ENCODE measurements around the gene ACTC1. TPM values are rescaled to one million over a fixed set of nuclear protein-coding genes. Genes with fewer than 3 reads are reported as not detected.

Gene ACTC1
- total and polyA plus RNA-seq, 2 of the 13 experiments (the other 11 are each of a cell fraction or from before 2014, with no cell fraction given): not detected

DNA sequence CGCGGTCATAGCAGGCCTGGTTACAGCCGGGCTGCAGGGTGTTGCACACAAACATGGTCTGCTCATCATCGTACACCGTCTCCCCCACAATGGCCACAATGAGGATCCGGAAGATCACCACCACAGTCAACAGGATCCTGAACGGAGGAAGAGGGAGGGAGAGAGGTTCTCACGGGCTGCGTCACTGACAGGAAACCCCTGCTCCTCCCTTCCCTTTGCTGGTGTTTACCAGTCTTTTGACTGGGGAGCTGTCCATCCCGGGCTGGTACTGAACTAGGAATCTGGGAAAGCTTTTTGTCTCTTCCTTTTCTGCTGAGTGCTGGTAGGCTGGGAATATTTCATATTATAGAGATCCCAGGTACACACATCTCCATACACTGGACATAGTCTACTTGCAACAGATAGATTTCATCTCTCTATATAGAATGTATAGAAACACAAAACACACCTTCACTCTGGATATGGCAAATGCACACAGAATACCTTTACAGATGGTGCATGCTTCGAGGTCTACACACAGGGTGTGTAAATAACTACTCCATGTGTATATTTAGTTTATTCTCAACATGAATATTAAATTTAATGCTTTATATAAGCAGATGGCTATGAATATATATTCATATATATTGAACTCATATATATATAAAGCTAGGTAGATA lies 42.0 kb downstream of the ACTC1 start (continued):
- TF ChIP-seq, protein P1, sequence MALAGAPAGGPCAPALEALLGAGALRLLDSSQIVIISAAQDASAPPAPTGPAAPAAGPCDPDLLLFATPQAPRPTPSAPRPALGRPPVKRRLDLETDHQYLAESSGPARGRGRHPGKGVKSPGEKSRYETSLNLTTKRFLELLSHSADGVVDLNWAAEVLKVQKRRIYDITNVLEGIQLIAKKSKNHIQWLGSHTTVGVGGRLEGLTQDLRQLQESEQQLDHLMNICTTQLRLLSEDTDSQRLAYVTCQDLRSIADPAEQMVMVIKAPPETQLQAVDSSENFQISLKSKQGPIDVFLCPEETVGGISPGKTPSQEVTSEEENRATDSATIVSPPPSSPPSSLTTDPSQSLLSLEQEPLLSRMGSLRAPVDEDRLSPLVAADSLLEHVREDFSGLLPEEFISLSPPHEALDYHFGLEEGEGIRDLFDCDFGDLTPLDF (CRISPR knock-in tag; IDR thresholded peaks at IDR 0.05): no peak
- TF ChIP-seq ISL2 (CRISPR knock-in tag; IDR thresholded peaks at IDR 0.05) (no peak), ZNF20 (CRISPR knock-in tag; IDR thresholded peaks at IDR 0.05) (no peak), ZNF563 (CRISPR knock-in tag; IDR thresholded peaks at IDR 0.05) (no peak), LCORL (IDR thresholded peaks at IDR 0.05) (no peak), LCORL (CRISPR knock-in tag; IDR thresholded peaks at IDR 0.05) (no peak), ZNF737 (CRISPR knock-in tag; IDR thresholded peaks at IDR 0.05; ENCODE audit: borderline replicate concordance) (no peak), STAG1 (CRISPR knock-in tag; IDR thresholded peaks at IDR 0.05) (no peak), ZNF3 (CRISPR knock-in tag; IDR thresholded peaks at IDR 0.05) (no peak), KLF11 (CRISPR knock-in tag; IDR thresholded peaks at IDR 0.05) (no peak), ZNF333 (CRISPR knock-in tag; IDR thresholded peaks at IDR 0.05; ENCODE audit: borderline replicate concordance) (no peak), ZBTB20 (CRISPR knock-in tag; IDR thresholded peaks at IDR 0.05; ENCODE audit: borderline replicate concordance, low read depth) (no peak), ZBTB3 (CRISPR knock-in tag; IDR thresholded peaks at IDR 0.05; ENCODE audit: borderline replicate concordance, low read depth) (no peak), POLR2A (IDR thresholded peaks at IDR 0.05; ENCODE audit: insufficient read depth in 1 of 2, low read depth in 2 of 2, low read length in 2 of 2) (no peak), SRSF1 (optimal IDR thresholded peaks at IDR 0.05; ENCODE audit: low read depth, low read length) (no peak), ASH2L (IDR thresholded peaks at IDR 0.05; ENCODE audit: insufficient read length, low read depth, low read length) (no peak), SIX4 (CRISPR knock-in tag; IDR thresholded peaks at IDR 0.05) (no peak)
- TF ChIP-seq, protein P2, sequence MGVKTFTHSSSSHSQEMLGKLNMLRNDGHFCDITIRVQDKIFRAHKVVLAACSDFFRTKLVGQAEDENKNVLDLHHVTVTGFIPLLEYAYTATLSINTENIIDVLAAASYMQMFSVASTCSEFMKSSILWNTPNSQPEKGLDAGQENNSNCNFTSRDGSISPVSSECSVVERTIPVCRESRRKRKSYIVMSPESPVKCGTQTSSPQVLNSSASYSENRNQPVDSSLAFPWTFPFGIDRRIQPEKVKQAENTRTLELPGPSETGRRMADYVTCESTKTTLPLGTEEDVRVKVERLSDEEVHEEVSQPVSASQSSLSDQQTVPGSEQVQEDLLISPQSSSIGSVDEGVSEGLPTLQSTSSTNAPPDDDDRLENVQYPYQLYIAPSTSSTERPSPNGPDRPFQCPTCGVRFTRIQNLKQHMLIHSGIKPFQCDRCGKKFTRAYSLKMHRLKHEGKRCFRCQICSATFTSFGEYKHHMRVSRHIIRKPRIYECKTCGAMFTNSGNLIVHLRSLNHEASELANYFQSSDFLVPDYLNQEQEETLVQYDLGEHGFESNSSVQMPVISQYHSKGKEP (CRISPR knock-in tag; IDR thresholded peaks at IDR 0.05): peak; percentile 50; the same call in 1 of the 2 replicates
- TF ChIP-seq, protein P3, sequence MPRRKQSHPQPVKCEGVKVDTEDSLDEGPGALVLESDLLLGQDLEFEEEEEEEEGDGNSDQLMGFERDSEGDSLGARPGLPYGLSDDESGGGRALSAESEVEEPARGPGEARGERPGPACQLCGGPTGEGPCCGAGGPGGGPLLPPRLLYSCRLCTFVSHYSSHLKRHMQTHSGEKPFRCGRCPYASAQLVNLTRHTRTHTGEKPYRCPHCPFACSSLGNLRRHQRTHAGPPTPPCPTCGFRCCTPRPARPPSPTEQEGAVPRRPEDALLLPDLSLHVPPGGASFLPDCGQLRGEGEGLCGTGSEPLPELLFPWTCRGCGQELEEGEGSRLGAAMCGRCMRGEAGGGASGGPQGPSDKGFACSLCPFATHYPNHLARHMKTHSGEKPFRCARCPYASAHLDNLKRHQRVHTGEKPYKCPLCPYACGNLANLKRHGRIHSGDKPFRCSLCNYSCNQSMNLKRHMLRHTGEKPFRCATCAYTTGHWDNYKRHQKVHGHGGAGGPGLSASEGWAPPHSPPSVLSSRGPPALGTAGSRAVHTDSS (CRISPR knock-in tag; conservative IDR thresholded peaks at IDR 0.05): no peak
- TF ChIP-seq, protein P4, sequence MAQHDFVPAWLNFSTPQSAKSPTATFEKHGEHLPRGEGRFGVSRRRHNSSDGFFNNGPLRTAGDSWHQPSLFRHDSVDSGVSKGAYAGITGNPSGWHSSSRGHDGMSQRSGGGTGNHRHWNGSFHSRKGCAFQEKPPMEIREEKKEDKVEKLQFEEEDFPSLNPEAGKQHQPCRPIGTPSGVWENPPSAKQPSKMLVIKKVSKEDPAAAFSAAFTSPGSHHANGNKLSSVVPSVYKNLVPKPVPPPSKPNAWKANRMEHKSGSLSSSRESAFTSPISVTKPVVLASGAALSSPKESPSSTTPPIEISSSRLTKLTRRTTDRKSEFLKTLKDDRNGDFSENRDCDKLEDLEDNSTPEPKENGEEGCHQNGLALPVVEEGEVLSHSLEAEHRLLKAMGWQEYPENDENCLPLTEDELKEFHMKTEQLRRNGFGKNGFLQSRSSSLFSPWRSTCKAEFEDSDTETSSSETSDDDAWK (CRISPR knock-in tag; IDR thresholded peaks at IDR 0.05): no peak
- TF ChIP-seq, protein P5, sequence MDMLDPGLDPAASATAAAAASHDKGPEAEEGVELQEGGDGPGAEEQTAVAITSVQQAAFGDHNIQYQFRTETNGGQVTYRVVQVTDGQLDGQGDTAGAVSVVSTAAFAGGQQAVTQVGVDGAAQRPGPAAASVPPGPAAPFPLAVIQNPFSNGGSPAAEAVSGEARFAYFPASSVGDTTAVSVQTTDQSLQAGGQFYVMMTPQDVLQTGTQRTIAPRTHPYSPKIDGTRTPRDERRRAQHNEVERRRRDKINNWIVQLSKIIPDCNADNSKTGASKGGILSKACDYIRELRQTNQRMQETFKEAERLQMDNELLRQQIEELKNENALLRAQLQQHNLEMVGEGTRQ (IDR thresholded peaks at IDR 0.05; ENCODE audit: low read depth, low read length): no peak
- TF ChIP-seq, protein P5 (CRISPR knock-in tag; IDR thresholded peaks at IDR 0.05; ENCODE audit: borderline replicate concordance): no peak

All from HepG2 (cell line).